Activated CD8-positive, alpha-beta memory T cell treated with anti-CD3 and anti-CD28 coated beads for 48 hours (primary cell): Measurements from ENCODE around the gene A4GALT.
"Not testable (repeated sequence)": the region's sequence is repeated elsewhere in the genome, so short reads cannot be mapped to it uniquely, and the experiment has no call there.

Experiments
- DNase-seq, 3 experiments: peaks; one replicate each; pipeline ENCODE4 v3.0.0-alpha.2; 2020; ENCODE audit warnings: low read depth in 2 of 3, low spot score in 2 of 3

Gene A4GALT

GRCh38 chr22:42742940-42743339, 22.3 kb upstream of the A4GALT start:
- DNase-seq = no peak

DNA sequence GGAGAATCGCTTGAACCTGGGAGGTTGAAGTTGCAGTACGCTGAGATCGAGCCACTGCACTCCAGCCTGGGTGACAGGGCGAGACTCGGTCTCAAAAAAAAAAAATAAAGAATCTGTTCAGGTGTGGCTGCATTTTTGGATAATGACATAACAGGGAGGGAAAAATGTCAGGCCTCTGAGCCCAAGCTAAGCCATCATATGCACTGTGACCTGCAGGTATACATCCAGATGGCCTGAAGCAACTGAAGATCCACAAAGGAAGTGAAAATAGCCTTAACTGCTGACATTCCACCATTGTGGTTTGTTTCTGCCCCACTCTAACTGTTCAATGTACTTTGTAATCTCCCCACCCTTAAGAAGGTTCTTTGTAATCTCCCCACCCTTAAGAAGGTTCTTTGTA, 19.6 kb upstream of the A4GALT start:
- not testable (repeated sequence) for DNase-seq

DNA sequence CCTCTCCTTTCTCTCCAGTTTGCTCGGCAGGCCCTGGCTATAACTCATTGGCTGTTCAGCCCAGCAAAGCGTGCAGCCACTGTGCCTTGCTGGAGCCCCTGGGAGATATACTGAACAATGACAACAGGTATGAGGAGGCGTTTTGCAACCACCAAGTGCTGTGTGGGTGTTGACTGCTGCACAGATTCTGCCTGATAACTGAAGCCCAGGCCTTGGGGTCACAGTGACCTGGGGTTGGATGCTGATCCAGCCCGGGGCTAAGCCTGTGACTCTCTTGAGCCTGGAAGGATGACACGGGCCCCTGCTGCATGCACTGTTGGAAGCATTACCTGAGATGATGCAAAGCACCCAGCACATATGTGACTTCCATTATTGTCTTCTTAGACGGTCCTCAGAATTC, 13.7 kb upstream of the A4GALT start:
- no peak for DNase-seq

GRCh38 chr22:42733394-42733793, 12.7 kb upstream of the A4GALT start:
- not testable (repeated sequence) for DNase-seq

DNA sequence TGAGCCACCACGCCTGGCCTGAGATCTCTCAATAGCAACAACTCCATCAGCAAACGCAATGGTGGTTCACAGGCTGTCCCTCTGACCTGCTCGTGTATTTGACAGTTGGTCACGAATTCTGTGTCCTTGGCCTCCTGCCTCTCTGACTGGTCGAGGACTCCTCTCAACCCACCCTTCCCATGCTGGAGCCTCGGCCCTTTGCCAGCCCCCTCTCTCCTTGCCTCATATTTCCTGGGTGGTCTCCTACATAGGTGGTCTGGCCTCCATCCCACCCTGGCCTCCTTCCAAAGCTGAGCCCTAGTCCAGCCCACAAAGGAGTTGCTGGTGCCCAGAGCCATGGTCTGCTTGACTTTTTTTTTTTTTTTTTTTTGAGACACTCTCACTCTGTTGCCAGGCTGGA, 11.4 kb upstream of the A4GALT start:
- no peak for DNase-seq

DNA sequence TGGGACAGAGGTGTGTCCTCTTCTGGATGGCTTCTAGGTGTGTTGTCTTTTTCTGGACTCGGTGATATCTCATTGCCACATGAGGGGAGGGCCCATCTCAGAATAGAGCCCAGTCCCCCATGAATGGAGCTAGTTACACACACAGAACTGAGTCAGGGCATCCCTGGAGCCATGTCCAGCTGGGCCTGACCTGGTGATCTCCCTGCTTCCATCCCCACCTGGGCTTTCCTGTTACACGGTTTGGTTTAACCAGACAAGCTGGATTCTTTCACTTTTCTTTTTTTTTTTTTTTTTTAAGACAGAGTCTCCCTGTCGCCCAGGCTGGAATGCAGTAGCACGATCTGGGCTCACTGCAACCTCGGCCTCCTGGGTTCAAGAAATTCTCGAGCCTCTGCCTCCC, 6.1 kb upstream of the A4GALT start:
- DNase-seq = no peak

- no peak for DNase-seq
Observed at GRCh38 chr22:42725606-42726355, 5.1 kb upstream of the A4GALT start.

DNA sequence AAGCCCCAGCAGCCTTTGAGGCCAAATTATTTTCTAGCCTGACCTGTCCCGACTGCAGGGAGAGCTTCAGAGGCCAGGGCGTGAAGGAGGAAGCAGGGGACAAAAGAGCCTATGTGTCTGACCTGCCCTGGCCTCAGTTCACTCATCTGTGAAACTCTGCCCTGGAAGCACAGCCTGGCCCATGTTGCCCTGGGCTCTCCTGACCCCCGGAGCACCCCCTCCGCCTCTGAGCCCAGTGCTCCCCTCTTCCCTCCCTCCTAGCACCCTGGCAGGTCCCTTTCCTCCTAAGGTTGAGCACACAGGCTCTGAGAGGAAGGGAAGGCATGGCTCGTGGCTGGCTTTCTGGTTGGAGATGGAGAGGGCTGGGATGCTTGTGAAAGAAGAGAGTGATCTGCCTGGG, 3.4 kb upstream of the A4GALT start:
- DNase-seq = no peak

DNA sequence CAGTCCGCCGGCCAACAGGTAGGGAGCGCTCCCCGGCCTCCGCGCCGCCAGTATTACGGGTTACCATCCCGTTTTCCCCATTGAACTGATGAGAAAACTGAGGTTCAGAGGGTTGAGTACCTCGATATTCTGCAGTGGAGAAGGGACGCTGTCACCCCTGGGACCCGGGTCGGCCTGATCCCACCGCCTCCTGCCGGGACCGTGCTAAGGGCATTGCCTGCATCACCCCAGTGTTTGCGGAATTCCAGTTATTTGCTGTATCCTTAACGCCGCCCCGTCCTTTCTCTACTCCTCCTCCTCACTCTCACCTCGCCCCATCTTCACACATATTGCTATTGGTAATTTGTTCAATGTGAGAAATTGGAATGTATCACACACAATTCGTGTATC, 370 bp upstream of the A4GALT start:
- DNase-seq = no peak

GRCh38 chr22:42719656-42720262, 911 bp downstream of the A4GALT start:
- DNase-seq = no peak

GRCh38 chr22:42719133-42719532, 1.5 kb downstream of the A4GALT start:
- no peak for DNase-seq

DNA sequence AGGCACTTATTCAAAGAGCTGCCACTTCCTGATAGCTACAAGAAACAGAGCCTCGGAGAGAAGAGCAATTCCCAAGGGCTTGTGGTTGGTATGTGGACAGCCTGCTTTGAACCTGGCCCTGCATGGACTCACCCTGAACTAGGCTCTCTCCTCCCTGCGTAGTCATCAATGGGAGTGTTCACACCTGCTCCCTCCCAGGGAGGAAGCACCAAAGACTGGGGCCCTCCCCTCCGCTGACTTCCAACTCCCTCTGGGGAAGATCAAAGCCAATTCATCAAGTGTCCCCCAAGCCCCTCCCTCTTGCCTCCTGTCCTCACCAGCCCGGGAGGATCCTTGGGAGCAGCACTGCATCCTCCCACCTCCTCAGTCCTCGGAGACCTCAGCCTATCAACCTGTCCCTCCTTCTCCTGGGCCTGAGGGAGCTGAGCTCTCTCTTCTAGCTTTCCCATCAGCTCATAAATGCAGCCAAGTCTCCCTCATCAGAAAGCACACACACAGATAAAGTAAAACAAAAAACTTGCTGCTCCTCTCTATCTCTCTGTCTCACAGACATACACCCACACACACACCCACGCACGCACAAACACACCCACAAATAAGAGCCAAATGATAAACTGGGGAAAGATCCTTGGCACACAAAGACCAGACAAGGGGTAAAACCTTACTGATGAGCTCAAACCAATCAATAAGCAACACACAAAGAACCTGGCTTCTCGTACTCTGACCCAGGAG, 3.3 kb downstream of the A4GALT start:
- DNase-seq = no peak

- DNase-seq = no peak
Observed at GRCh38 chr22:42716649-42717127, 4.0 kb downstream of the A4GALT start.

GRCh38 chr22:42716221-42716620, 4.4 kb downstream of the A4GALT start:
- DNase-seq = no peak

- DNase-seq = no peak
Observed at GRCh38 chr22:42714768-42715390, 5.8 kb downstream of the A4GALT start.

- no peak for DNase-seq
Observed at GRCh38 chr22:42714308-42714707, 6.4 kb downstream of the A4GALT start.

DNA sequence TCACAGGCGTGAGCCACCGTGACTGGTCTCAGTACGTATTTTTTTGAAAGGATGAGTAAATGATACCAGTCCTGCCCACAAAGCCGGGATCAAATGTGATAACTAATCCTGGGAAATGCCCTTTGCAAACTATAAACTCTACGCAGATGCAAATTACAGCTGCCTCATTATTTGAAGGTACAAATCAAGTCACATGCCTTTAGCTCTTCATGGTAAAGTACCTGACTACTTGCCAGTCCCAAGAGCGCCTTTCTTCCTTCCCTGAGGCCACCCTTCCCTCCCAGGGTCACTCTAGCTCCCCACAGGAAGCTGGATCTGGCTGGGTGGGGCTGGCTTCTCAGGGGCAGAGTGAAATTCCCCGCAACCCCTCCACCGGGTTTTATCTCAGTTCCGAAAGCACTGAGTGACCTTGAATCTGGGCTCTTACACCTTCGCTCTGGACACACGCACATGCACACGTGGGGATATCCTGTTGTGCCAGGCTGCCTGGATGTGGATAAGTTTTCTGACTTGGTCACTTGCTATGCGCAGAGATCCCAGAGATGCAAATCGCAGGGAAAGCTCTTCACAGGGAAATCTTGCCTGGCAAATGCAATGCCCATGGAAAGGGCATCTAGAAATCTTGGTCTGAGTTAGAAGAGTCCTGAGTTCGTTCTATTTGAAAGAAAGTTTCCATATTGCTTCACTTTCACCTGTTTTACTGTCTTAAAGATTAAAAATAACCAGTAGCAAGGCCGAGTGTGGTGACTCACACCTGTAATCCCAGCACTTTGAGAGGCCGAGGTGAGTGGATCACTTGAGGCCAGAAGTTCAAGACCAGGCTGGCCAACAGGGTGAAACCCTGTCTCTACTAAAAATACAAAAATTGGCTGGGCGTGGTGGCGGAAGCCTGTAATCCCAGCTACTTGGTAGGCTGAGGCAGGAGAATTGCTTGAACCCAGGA, 8.5 kb downstream of the A4GALT start:
- DNase-seq = no peak

DNA sequence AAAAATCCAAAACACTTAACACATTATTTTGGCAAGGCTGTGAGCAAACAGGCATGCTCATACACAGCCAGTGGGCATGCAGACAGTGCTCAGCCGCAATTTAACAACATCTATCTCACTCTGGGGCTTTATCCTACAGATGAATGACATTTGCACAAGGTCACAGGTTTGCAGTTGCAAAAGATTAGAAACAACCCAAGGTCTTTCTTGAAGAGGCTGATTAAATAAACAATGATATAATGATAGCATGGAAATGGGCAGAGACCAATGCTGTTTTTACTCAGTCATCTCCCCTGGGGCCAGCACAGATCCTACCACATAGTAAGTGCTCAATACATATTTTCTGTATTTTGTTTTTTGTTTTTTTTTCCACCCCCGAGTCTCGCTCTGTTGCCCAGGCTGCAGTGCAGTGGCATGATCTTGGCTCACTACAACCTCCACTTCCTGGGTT, 9.4 kb downstream of the A4GALT start:
- DNase-seq = no peak

DNA sequence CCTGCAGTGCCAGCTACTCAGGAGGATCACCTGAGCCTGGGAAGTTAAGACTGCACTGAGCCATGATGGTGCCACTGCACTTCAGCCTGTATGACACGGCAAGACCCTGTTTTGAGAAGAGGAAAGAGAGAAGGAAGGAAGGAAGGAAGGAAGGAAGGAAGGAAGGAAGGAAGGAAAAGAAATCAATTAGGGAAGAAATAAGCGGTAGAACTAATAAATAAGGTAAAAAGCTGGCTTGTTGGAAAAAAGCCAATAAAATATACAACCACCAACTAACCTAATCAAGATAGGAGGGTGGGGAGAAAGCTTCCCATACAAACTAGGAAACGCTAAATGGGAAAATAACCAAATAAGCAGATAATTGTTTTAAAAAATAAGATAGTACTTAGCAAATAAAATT, 12.3 kb downstream of the A4GALT start:
- no peak for DNase-seq

DNA sequence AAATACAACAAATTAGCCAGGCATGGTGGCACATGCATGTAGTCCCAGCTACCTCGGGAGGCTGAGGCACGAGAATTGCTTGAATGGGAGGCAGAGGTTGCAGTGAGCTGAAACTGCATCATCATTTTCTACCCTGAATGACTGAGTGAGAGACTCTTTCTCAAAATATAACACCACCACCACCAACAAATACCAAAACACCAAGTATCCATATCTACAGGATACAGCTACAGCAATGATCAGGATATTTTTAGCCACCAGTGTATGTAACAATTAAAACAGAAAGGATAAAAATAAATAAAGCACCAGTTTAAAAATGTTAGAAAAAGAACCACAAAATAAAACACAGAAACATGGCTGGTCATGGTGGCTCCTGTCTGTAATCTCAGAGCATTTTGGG, 13.2 kb downstream of the A4GALT start:
- DNase-seq = no peak

DNA sequence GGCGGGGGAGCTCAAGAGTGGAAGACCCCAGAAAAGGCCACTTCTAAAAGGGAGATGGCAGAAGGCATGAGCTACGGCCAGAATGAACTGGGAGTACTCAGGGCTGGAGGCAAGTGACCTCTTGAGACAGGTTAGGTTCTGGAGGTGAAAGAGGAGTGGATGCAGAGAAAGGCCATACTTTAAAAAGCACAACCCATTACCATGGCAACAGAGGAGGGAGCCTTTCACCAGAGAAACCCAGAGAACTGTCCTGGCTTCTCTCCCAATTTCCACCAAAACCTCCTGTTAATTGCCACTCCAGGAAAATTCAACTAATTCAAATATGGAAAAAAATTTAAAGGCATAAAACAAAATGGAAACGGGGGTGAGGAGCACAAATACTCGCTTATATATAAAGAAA, 15.8 kb downstream of the A4GALT start:
- no peak for DNase-seq
